HUES64 (cell line): ENCODE measurements around the gene KLK12.

Experiments used
- H3K27ac ChIP-seq: 2 replicates; pipeline ENCODE4 v1.7.0; 2013; ENCODE audit warnings: low read depth, low read length, inconsistent platforms
- H3K27me3 ChIP-seq: 2 replicates; pipeline ENCODE4 v1.6.1; 2013; ENCODE audit warnings: mild to moderate bottlenecking, low read length; ENCODE audit not compliant: insufficient read depth
- H3K36me3 ChIP-seq: 2 replicates; pipeline ENCODE4 v1.6.1; 2013; ENCODE audit warnings: mild to moderate bottlenecking, low read length; ENCODE audit not compliant: insufficient read depth
- H3K4me1 ChIP-seq: 2 replicates; pipeline ENCODE4 v1.6.1; 2013; ENCODE audit warnings: mild to moderate bottlenecking, low read length, moderate library complexity; ENCODE audit not compliant: insufficient read depth
- H3K4me3 ChIP-seq: 2 replicates; pipeline ENCODE4 v1.5.1; 2013; ENCODE audit warnings: mild to moderate bottlenecking, low read length, moderate library complexity
- H3K9ac ChIP-seq: 2 replicates; pipeline ENCODE4 v1.6.1; 2013; ENCODE audit warnings: mild to moderate bottlenecking, low read depth, low read length
- H3K9me3 ChIP-seq: 2 replicates; pipeline ENCODE4 v1.6.1; 2013; ENCODE audit warnings: low read depth, low read length; ENCODE audit not compliant: insufficient read depth
- WGBS: fragments of 150-250, 120-280 bp; methylation state at CpG from one replicate; pipeline ENCODE4 v1.1.7; 2013; ENCODE audit warnings: missing lambda C conversion rate; 5-methylcytosine and 5-hydroxymethylcytosine counted together

Gene KLK12

GRCh38 chr19:51071095-51071405 lies 36.2 kb upstream of the KLK12 start:
- Histone ChIP-seq H3K4me3 (no peak overlapping the region), H3K9me3 (peaks cover 10% of the 10 kb centered on the region), H3K27ac (no peak overlapping the region), H3K27me3 (peaks cover 2% of the 10 kb centered on the region; the same call in 1 of the 2 replicates), H3K4me1 (0 out of 2 replicates have a peak, but pooled peaks cover under 1% of the 10 kb centered on the region), H3K9ac (no peak overlapping the region), H3K36me3 (no peaks in the 10 kb centered on the region)
- WGBS: 92% methylated on average over 4 of the region's 4 CpGs

GRCh38 chr19:51070334-51071094 lies 35.7 kb upstream of the KLK12 start:
- Histone ChIP-seq H3K27me3 (peaks cover 7% of the 10 kb centered on the region; the same call in 1 of the 2 replicates), H3K9ac (no peak overlapping the region), H3K4me1 (peaks cover 5% of the 10 kb centered on the region; the same call in 1 of the 2 replicates), H3K36me3 (no peaks in the 10 kb centered on the region), H3K4me3 (no peak overlapping the region), H3K27ac (no peak overlapping the region), H3K9me3 (peaks cover 10% of the 10 kb centered on the region)
- WGBS: 92% methylated on average over 5 of the region's 5 CpGs

- WGBS: 81% methylated on average over 7 of the region's 7 CpGs
- no peak overlapping the region for H3K27ac ChIP-seq
- H3K4me1 ChIP-seq: peaks cover 5% of the 10 kb centered on the region; the same call in 1 of the 2 replicates
- H3K9ac ChIP-seq: no peak overlapping the region
- H3K9me3 ChIP-seq: no peaks in the 10 kb centered on the region
- peaks cover 15% of the 10 kb centered on the region; the same call in 1 of the 2 replicates for H3K27me3 ChIP-seq
- no peak overlapping the region for H3K4me3 ChIP-seq
- no peaks in the 10 kb centered on the region for H3K36me3 ChIP-seq
Observed at GRCh38 chr19:51066393-51067186, 31.8 kb upstream of the KLK12 start.

- Histone ChIP-seq H3K9me3 (no peaks in the 10 kb centered on the region), H3K9ac (no peak overlapping the region), H3K27ac (no peak overlapping the region; the same call in 1 of the 2 replicates), H3K27me3 (peaks cover 15% of the 10 kb centered on the region; the same call in 1 of the 2 replicates), H3K36me3 (no peaks in the 10 kb centered on the region), H3K4me3 (peak overlapping the region; percentile 61), H3K4me1 (peaks cover 5% of the 10 kb centered on the region; the same call in 1 of the 2 replicates)
- WGBS: 8% methylated on average over 23 of the region's 25 CpGs
Observed at GRCh38 chr19:51065221-51065960, 30.6 kb upstream of the KLK12 start.

GRCh38 chr19:51064534-51065220 lies 29.9 kb upstream of the KLK12 start, which contains the start of gene KLK13:
KLK13 (minus strand) TSS chr19:51065092; CDS start chr19:51065067, 25 bp downstream.
- 16% methylated on average over 35 of the region's 38 CpGs for WGBS
- Histone ChIP-seq H3K27ac (no peak within 1 kb of the TSS; the same call in 1 of the 2 replicates), H3K4me3 (peak within 1 kb of the TSS; percentile 61), H3K9me3 (no peaks in the 10 kb centered on the region), H3K9ac (no peak within 1 kb of the TSS; the same call in 1 of the 2 replicates), H3K36me3 (no peaks in the 10 kb centered on the region), H3K27me3 (peaks cover 15% of the 10 kb centered on the region; the same call in 1 of the 2 replicates), H3K4me1 (peaks cover 5% of the 10 kb centered on the region; the same call in 1 of the 2 replicates)

GRCh38 chr19:51063664-51064063 lies 28.9 kb upstream of the KLK12 start:
- Histone ChIP-seq H3K9ac (no peak overlapping the region), H3K4me1 (peaks cover 5% of the 10 kb centered on the region; the same call in 1 of the 2 replicates), H3K27me3 (peaks cover 15% of the 10 kb centered on the region; the same call in 1 of the 2 replicates), H3K4me3 (no peak overlapping the region), H3K27ac (no peak overlapping the region), H3K36me3 (no peaks in the 10 kb centered on the region), H3K9me3 (no peaks in the 10 kb centered on the region)
- WGBS: 97% methylated on average over 7 of the region's 7 CpGs

- H3K36me3 ChIP-seq: no peaks in the 10 kb centered on the region
- H3K9me3 ChIP-seq: no peaks in the 10 kb centered on the region
- H3K27me3 ChIP-seq: peaks cover 12% of the 10 kb centered on the region; the same call in 1 of the 2 replicates
- H3K4me3 ChIP-seq: no peak overlapping the region
- 0% methylated on average over 1 of the region's 1 CpG for WGBS
- H3K27ac ChIP-seq: no peak overlapping the region
- peaks cover 4% of the 10 kb centered on the region; the same call in 1 of the 2 replicates for H3K4me1 ChIP-seq
- no peak overlapping the region for H3K9ac ChIP-seq
Observed at GRCh38 chr19:51060973-51061372, 26.2 kb upstream of the KLK12 start.

- H3K4me1 ChIP-seq: no peaks in the 10 kb centered on the region
- WGBS: 71% methylated on average over 4 of the region's 4 CpGs
- no peaks in the 10 kb centered on the region for H3K36me3 ChIP-seq
- H3K9me3 ChIP-seq: no peaks in the 10 kb centered on the region
- H3K9ac ChIP-seq: no peak overlapping the region
- peaks cover 7% of the 10 kb centered on the region; the same call in 1 of the 2 replicates for H3K27me3 ChIP-seq
- no peak overlapping the region for H3K27ac ChIP-seq
- no peak overlapping the region for H3K4me3 ChIP-seq
Observed at GRCh38 chr19:51060336-51060735, 25.5 kb upstream of the KLK12 start.

- 90% methylated on average over 5 of the region's 7 CpGs for WGBS
- no peaks in the 10 kb centered on the region for H3K4me1 ChIP-seq
- no peak overlapping the region for H3K4me3 ChIP-seq
- H3K27me3 ChIP-seq: peaks cover 3% of the 10 kb centered on the region; the same call in 1 of the 2 replicates
- H3K27ac ChIP-seq: no peak overlapping the region
- H3K36me3 ChIP-seq: no peaks in the 10 kb centered on the region
- no peaks in the 10 kb centered on the region for H3K9me3 ChIP-seq
- H3K9ac ChIP-seq: no peak overlapping the region
Observed at GRCh38 chr19:51059715-51060114, 24.9 kb upstream of the KLK12 start.

- H3K4me3 ChIP-seq: no peak overlapping the region
- H3K27ac ChIP-seq: no peak overlapping the region
- H3K4me1 ChIP-seq: peaks cover 5% of the 10 kb centered on the region; the same call in 1 of the 2 replicates
- H3K36me3 ChIP-seq: no peaks in the 10 kb centered on the region
- no peak overlapping the region for H3K9ac ChIP-seq
- H3K9me3 ChIP-seq: no peaks in the 10 kb centered on the region
- H3K27me3 ChIP-seq: no peaks in the 10 kb centered on the region
Observed at GRCh38 chr19:51055866-51056265, 21.1 kb upstream of the KLK12 start.
